ENCODE measurements around the gene FN3KRP.

DNA sequence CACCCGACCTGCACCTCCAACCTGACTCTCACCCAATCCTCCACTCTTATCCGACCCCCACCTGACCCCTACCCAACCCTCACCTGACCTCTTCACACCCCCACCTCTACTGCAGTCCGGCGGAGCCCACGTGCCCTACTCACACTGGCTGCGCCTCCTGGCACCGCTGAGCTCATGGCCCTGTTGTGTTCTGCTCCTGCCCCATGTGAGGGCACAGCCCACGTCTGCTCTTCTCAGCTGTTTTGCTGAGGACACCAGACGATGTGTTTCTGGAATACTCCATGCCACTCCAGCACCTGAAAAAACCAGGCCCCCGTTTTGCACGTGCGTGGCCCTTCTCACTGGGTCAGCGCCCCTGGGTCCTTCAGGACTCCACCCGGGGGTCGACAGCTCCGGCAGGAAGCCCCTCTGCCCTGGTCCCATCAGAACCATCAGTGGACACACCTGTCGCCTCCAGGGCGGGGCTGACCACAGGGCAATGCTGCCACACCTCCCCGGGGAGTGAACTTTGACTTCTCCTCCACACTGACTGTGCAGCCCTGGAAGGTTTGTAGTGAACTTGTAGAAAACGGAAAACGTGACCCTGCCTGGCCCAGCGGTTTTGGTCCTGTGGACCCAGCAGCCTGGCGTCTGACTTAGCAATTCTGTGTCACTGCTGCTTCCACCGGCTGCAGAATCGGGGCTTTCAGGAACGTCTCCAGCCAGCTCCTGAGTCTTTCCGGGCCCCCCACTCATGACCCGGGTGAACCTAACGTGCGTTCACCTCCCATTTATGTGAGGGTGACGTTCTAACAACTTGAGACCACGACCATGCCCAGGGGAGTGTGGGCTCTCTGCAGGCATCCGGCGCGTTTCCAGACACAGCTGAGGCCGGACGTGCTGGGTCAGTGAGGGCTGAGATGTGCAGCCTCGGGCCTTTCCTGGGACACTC is 12.3 kb upstream of the FN3KRP start:
- TF ChIP-seq CTCF (IDR thresholded peaks at IDR 0.05) (no peak), JUN (CRISPR knock-in tag; IDR thresholded peaks at IDR 0.05) (no peak), NR3C1 (CRISPR knock-in tag; conservative IDR thresholded peaks at IDR 0.05; ENCODE audit: low read depth) (no peak), ZNF281 (CRISPR knock-in tag; IDR thresholded peaks at IDR 0.05) (no peak), SMAD3 (CRISPR knock-in tag; IDR thresholded peaks at IDR 0.05; ENCODE audit: borderline replicate concordance) (no peak)
- TF ChIP-seq, protein P1, sequence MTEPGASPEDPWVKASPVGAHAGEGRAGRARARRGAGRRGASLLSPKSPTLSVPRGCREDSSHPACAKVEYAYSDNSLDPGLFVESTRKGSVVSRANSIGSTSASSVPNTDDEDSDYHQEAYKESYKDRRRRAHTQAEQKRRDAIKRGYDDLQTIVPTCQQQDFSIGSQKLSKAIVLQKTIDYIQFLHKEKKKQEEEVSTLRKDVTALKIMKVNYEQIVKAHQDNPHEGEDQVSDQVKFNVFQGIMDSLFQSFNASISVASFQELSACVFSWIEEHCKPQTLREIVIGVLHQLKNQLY (CRISPR knock-in tag; IDR thresholded peaks at IDR 0.05) = no peak

Data from WTC11 (cell line).